PC-3 (cell line): Measurements from ENCODE around the gene POLR2F. TPM values are rescaled to one million over a fixed set of nuclear protein-coding genes. Genes with fewer than 3 reads are reported as not detected.

ENCODE experiments used
- ATAC-seq: fragments of 200-7000 bp; cut with Tn5 transposase; 2 replicates; pipeline ENCODE4 v1.9.1; 2020; ENCODE audit warnings: mild to moderate bottlenecking, moderate library complexity
- BruUV-seq: library from RNA; stranded (reverse); fragments of 400-500 nt; replicated peaks from 2 replicates; lab custom pipeline; 2021; lab: Mats Ljungman, UMichigan
- CTCF ChIA-PET: fragments of 300-600 bp; sonication (Branson Sonifier 250); formaldehyde crosslinking; loops from one replicate; lab custom pipeline; 2022; ENCODE audit warnings: antibody characterized with exemption; lab: Charles Lee
- POLR2A ChIA-PET: fragments of 300-600 bp; sonication (Branson Sonifier 250); formaldehyde crosslinking; loops from one replicate; lab custom pipeline; 2022; ENCODE audit warnings: antibody characterized with exemption; ENCODE audit not compliant: unreplicated experiment; lab: Charles Lee
- DNase-seq: peaks from one replicate; pipeline ENCODE4 v3.0.0-alpha.2; 2015
- H2AFZ ChIP-seq: fragments of 300-600 bp; sonication (generic); 2 replicates; pipeline ENCODE4 v1.6.0; 2016; ENCODE audit warnings: antibody characterized with exemption, low read length
- H3F3A ChIP-seq: fragments of 300-600 bp; sonication (generic); one replicate; pipeline ENCODE4 v1.6.0; 2017; ENCODE audit warnings: antibody characterized with exemption, low read length, control low read depth, mild to moderate bottlenecking; ENCODE audit not compliant: unreplicated experiment
- H3K27ac ChIP-seq: fragments of 300-600 bp; sonication (generic); 2 replicates; pipeline ENCODE4 v1.5.1; 2016; ENCODE audit warnings: mild to moderate bottlenecking, low read length
- H3K27me3 ChIP-seq: fragments of 300-600 bp; sonication (generic); 2 replicates; pipeline ENCODE4 v1.6.1; 2016; ENCODE audit warnings: low read length, mixed read lengths
- H3K36me3 ChIP-seq: fragments of 300-600 bp; sonication (generic); 2 replicates; pipeline ENCODE4 v1.6.1; 2016; ENCODE audit warnings: low read depth, mixed run types, low read length, mixed read lengths
- H3K4me1 ChIP-seq: fragments of 300-600 bp; sonication (generic); 2 replicates; pipeline ENCODE4 v1.5.1; 2016; ENCODE audit warnings: low read length; ENCODE audit not compliant: insufficient read depth
- H3K4me2 ChIP-seq: fragments of 300-600 bp; sonication (generic); 2 replicates; pipeline ENCODE4 v1.6.0; 2016; ENCODE audit warnings: low read length
- H3K4me3 ChIP-seq: fragments of 300-600 bp; sonication (generic); 2 replicates; pipeline ENCODE4 v1.5.1; 2016; ENCODE audit warnings: mild to moderate bottlenecking, low read length, mixed read lengths
- H3K79me2 ChIP-seq: fragments of 300-600 bp; sonication (generic); 2 replicates; pipeline ENCODE4 v1.6.1; 2017; ENCODE audit warnings: low read length, mixed read lengths
- H3K9ac ChIP-seq: fragments of 300-600 bp; sonication (generic); 2 replicates; pipeline ENCODE4 v1.6.0; 2016; ENCODE audit warnings: mild to moderate bottlenecking, low read length
- H3K9me2 ChIP-seq: fragments of 300-600 bp; sonication (generic); replicated peaks from 2 replicates; pipeline ENCODE4 v1.6.1; 2016; ENCODE audit warnings: mixed run types, low read length, mixed read lengths
- H3K9me3 ChIP-seq: fragments of 300-600 bp; sonication (generic); 2 replicates; pipeline ENCODE4 v1.6.1; 2016; ENCODE audit warnings: low read length, mixed read lengths
- H4K20me1 ChIP-seq: fragments of 300-600 bp; sonication (generic); 2 replicates; pipeline ENCODE4 v1.6.1; 2016; ENCODE audit warnings: low read length, mixed read lengths
- EZH2 ChIP-seq: fragments of 300-600 bp; sonication (generic); IDR thresholded peaks from one replicate; pipeline ENCODE4 v1.6.1; 2017; ENCODE audit warnings: antibody characterized with exemption, mild to moderate bottlenecking, low read length; ENCODE audit not compliant: unreplicated experiment
- EZH2phosphoT487 ChIP-seq: fragments of 300-600 bp; sonication (generic); IDR thresholded peaks from 2 replicates; pipeline ENCODE4 v1.6.1; 2018; ENCODE audit warnings: mild to moderate bottlenecking, antibody characterized with exemption, low read length, borderline replicate concordance
- intact Hi-C: fragments of 100-400 bp; cut with micrococcal nuclease; formaldehyde crosslinking; loops from 2 replicates; pipeline ENCODE4 v1.9.0; 2023
- total RNA-seq: library from RNA; depleted of rRNA; stranded (reverse); fragments of >200 nt; gene quantifications from 2 replicates; pipeline ENCODE4 v1.2.3, GENCODE V29; 2014
- TF ChIP-seq, protein P1 (sequence below): fragments of 300-600 bp; sonication (generic); conservative IDR thresholded peaks from 2 replicates; pipeline ENCODE4 v1.5.1; 2017; ENCODE audit warnings: antibody characterized with exemption, low read depth, mild to moderate bottlenecking, low read length

The POLR2F gene
- total RNA-seq, 1 experiment from 2014 or later: 177 TPM

DNA sequence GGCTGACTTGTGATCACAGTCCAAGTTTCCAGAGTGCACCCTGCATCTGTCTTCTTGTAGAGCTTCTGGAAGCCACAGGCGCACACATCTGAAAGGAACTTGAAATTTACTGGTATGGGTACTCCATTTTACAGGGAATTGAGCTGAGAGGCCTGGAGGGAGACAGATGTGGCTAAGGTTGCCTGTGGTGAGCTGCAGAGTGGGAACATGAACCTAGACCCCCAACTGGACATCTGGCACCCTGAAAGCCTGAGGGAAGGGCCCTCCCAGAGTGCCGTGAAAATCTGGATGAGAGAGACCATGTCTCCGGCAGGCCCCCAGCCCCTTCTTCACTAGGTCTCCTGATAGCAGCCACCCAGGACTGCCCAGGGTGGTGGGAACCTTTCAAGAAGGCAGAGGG is 53.4 kb downstream of the POLR2F start:
- ChIA-PET POLR2A (interaction anchor here (0.6 kb wide), 1 partner anchor 45 kb away, joined by 5 read pairs; no protein-coding TSS in a partner anchor), CTCF (no interaction called here)
- Histone ChIP-seq H2AFZ (no peak overlapping the region), H3K4me3 (no peak overlapping the region), H3K9ac (no peak overlapping the region), H3K4me2 (no peak overlapping the region), H3F3A (no peaks in the 10 kb centered on the region), H3K4me1 (no peaks in the 10 kb centered on the region), H4K20me1 (no peaks in the 10 kb centered on the region), H3K27me3 (no peaks in the 10 kb centered on the region), H3K79me2 (no peaks in the 10 kb centered on the region), H3K27ac (no peak overlapping the region), H3K36me3 (no peaks in the 10 kb centered on the region), H3K9me2 (no peaks in the 10 kb centered on the region), H3K9me3 (no peaks in the 10 kb centered on the region)
- intact Hi-C loops: no loop called here
- ATAC-seq: no peak
- TF ChIP-seq EZH2 (no peak), EZH2phosphoT487 (no peak)
- TF ChIP-seq, protein P1, sequence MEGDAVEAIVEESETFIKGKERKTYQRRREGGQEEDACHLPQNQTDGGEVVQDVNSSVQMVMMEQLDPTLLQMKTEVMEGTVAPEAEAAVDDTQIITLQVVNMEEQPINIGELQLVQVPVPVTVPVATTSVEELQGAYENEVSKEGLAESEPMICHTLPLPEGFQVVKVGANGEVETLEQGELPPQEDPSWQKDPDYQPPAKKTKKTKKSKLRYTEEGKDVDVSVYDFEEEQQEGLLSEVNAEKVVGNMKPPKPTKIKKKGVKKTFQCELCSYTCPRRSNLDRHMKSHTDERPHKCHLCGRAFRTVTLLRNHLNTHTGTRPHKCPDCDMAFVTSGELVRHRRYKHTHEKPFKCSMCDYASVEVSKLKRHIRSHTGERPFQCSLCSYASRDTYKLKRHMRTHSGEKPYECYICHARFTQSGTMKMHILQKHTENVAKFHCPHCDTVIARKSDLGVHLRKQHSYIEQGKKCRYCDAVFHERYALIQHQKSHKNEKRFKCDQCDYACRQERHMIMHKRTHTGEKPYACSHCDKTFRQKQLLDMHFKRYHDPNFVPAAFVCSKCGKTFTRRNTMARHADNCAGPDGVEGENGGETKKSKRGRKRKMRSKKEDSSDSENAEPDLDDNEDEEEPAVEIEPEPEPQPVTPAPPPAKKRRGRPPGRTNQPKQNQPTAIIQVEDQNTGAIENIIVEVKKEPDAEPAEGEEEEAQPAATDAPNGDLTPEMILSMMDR: no peak
- no TSS peak for BruUV-seq
- DNase-seq: no peak

DNA sequence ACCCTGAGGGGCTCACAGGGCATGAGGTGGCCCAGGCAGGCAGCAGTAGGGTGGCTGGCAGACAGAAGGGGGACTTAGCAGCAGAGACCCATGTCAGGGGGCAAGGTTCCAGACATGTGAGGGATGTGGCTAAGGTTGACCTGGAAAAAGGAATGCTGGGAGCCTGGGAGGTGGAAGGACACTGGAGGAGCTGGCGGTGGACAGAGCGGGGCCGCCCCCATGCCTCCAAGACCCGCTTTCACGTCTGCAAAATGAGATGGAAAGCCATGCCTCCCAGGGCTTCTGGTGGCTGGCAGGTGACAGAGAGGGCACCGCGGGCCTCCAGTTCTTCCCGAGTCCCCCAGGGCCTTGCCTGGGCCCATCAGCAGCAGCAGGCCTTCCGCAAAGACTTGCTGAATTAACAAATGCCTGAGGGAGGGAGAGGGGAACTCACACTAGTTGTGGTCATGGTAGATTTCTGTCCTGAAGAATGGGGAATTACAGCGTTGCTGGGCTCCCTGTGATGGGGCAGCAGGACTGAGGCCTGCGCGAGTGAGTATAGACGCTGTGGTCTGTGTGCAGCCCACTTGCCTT is 53.9 kb downstream of the POLR2F start:
- Histone ChIP-seq H3K79me2 (no peaks in the 10 kb centered on the region), H3K9ac (no peak overlapping the region), H3K4me1 (no peaks in the 10 kb centered on the region), H3K9me3 (no peaks in the 10 kb centered on the region), H3K4me3 (no peak overlapping the region), H2AFZ (no peak overlapping the region), H3F3A (no peaks in the 10 kb centered on the region), H3K9me2 (no peaks in the 10 kb centered on the region), H3K27ac (no peak overlapping the region), H4K20me1 (no peaks in the 10 kb centered on the region), H3K4me2 (no peak overlapping the region), H3K27me3 (no peaks in the 10 kb centered on the region), H3K36me3 (no peaks in the 10 kb centered on the region)
- CTCF ChIA-PET: no interaction called here
- TF ChIP-seq EZH2: no peak
- TF ChIP-seq, protein P1: no peak
- no peak for TF ChIP-seq EZH2phosphoT487
- ATAC-seq: no peak
- no TSS peak for BruUV-seq
- no peak for DNase-seq
- intact Hi-C loops: no loop called here
- POLR2A ChIA-PET: interaction anchor here (0.6 kb wide), 1 partner anchor 45 kb away, joined by 5 read pairs; no protein-coding TSS in a partner anchor

- no peak overlapping the region for H3K27ac ChIP-seq
- ChIA-PET POLR2A (interaction anchor here (0.7 kb wide), 1 partner anchor 17 kb away, joined by 3 read pairs; no protein-coding TSS in a partner anchor), CTCF (no interaction called here)
- BruUV-seq: no TSS peak
- H3F3A ChIP-seq: no peaks in the 10 kb centered on the region
- no peak overlapping the region for H3K4me3 ChIP-seq
- H3K9ac ChIP-seq: no peak overlapping the region
- DNase-seq (no peak), ATAC-seq (no peak)
- no peaks in the 10 kb centered on the region for H4K20me1 ChIP-seq
- no peaks in the 10 kb centered on the region for H3K9me3 ChIP-seq
- H2AFZ ChIP-seq: no peak overlapping the region
- no peaks in the 10 kb centered on the region for H3K79me2 ChIP-seq
- H3K9me2 ChIP-seq: no peaks in the 10 kb centered on the region
- H3K27me3 ChIP-seq: no peaks in the 10 kb centered on the region
- H3K4me2 ChIP-seq: no peak overlapping the region
- no peaks in the 10 kb centered on the region for H3K36me3 ChIP-seq
- no peaks in the 10 kb centered on the region for H3K4me1 ChIP-seq
- TF ChIP-seq EZH2phosphoT487: no peak
- TF ChIP-seq EZH2: no peak
- TF ChIP-seq, protein P1: no peak
- intact Hi-C loops: no loop called here
Observed at GRCh38 chr22:38009000-38009806, 55.7 kb downstream of the POLR2F start.
